ENCODE measurements around the gene DISC1.

DNA sequence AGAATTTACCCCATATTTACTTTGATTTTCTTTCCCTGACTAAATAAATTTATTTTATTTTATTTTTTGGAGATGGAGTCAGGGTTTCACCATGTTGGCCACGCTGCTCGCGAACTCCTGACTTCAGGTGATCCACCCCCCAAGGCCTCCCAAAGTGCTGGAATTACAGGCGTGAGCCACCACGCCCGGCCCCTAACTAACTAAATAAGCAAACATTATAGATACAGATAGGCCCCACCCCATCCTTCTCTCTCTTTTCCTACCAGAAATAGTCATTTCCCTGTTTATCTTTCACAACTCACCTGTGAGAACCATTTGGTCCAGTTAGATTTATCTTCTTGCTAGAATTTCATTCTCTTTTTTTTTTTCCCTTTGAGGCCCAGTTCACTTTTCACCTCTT, 167.3 kb downstream of the DISC1 start:
- TF ChIP-seq CTCF (IDR thresholded peaks at IDR 0.05) (no peak), POLR2A (IDR thresholded peaks at IDR 0.05) (no peak)

Measured in vagina (tissue), 2 donors.